ENCODE measurements around the gene FANCE.

The FANCE gene

DNA sequence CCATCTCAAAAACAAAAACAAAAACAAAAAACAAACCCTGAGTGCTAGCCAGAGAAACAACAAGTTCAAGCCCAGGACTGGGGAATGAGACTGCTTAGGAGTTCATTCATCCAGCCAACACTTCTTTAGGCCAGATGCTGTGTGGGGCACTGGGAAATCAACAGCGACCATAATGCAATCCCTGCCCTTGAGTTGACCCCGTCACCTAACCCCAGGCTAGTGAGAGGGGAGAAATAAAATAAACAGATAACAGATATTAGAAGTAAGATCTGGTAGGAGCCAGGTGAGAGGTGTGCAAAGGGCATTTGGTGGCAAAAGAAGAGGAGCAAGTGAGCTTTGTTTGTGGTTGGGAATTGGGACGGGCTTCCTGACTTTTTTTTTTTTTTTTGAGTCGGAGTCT, 11.2 kb downstream of the FANCE start:
- TF ChIP-seq, protein P1, sequence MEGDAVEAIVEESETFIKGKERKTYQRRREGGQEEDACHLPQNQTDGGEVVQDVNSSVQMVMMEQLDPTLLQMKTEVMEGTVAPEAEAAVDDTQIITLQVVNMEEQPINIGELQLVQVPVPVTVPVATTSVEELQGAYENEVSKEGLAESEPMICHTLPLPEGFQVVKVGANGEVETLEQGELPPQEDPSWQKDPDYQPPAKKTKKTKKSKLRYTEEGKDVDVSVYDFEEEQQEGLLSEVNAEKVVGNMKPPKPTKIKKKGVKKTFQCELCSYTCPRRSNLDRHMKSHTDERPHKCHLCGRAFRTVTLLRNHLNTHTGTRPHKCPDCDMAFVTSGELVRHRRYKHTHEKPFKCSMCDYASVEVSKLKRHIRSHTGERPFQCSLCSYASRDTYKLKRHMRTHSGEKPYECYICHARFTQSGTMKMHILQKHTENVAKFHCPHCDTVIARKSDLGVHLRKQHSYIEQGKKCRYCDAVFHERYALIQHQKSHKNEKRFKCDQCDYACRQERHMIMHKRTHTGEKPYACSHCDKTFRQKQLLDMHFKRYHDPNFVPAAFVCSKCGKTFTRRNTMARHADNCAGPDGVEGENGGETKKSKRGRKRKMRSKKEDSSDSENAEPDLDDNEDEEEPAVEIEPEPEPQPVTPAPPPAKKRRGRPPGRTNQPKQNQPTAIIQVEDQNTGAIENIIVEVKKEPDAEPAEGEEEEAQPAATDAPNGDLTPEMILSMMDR (IDR thresholded peaks at IDR 0.05; ENCODE audit: low read depth, low read length) = no peak
- H3K4me3 ChIP-seq (replicated peaks in 1 of 2; ENCODE audit: low read depth in 2 of 2, low read length in 2 of 2) = no peak overlapping the region
- DNase-seq (ENCODE audit: low read depth in 2 of 2) = no peak

DNA sequence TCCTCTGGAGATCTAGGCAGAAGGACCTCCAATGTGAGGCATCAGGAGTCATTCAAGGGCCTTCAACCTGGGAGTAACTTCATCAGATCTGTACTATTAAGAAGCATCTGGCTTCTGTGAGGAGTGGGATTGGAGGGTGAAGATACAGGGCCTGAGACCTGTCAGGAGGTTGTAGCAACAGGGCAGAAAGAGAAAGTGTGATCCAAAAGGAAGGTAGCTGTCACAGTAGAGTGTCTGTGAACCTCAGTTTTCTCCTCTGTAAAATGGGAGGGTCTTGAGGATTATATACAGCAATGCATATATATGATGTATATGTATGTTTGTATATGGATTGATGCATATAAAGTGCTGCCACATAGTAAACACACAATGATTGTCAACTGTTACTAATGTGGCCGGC, 13.5 kb downstream of the FANCE start:
- TF ChIP-seq, protein P1 (IDR thresholded peaks at IDR 0.05; ENCODE audit: low read depth, low read length) = no peak
- no peak for DNase-seq (ENCODE audit: low read depth in 2 of 2)
- H3K4me3 ChIP-seq (replicated peaks in 1 of 2; ENCODE audit: low read depth in 2 of 2, low read length in 2 of 2) = no peak overlapping the region

DNA sequence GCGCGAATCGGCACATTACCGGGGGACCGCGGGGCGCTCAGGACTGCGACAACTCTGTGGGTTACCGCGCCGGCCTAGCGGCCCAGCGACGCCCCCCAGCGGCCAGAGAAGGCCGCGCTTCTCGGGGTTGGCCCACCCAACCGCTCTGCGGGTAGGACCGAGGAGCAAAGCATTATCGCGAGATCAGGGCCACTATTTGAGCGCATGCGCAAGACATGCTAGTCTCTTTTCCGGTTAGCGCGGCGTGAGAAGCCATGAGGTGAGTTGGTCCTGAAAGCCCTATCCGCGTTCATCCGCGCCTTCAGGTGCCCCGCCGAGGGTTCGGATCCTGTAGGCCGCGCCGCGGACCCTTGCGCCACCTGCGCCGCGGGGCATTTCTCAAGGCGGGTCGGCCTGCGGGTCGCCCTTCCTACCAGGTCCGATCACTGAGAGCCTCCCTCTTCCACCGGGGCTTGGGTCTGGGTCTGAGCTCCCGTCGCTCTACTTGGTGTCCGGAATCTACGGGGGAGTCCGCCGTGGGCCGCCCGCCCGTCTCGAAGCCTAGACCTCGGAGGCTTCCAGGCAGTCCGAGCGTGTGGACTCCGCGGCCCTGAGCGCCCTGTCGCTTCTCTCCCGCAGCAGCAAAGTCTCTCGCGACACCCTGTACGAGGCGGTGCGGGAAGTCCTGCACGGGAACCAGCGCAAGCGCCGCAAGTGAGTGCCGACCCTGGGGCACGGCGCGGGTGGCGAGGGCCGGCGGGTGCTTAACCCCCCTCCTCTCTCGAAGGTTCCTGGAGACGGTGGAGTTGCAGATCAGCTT, 16.2 kb downstream of the FANCE start, which contains the start of gene RPL10A:
RPL10A (plus strand) TSS at position 221 of the 799 bp plus-strand sequence; CDS start at position 255, 34 bp downstream.
- DNase-seq (ENCODE audit: low read depth in 2 of 2) = peak; percentile 98
- TF ChIP-seq, protein P1 (IDR thresholded peaks at IDR 0.05; ENCODE audit: low read depth, low read length) = peak; percentile 97
- H3K4me3 ChIP-seq (replicated peaks in 1 of 2; ENCODE audit: low read depth in 2 of 2, low read length in 2 of 2) = peak within 1 kb of the TSS; percentile 81 to 94

DNA sequence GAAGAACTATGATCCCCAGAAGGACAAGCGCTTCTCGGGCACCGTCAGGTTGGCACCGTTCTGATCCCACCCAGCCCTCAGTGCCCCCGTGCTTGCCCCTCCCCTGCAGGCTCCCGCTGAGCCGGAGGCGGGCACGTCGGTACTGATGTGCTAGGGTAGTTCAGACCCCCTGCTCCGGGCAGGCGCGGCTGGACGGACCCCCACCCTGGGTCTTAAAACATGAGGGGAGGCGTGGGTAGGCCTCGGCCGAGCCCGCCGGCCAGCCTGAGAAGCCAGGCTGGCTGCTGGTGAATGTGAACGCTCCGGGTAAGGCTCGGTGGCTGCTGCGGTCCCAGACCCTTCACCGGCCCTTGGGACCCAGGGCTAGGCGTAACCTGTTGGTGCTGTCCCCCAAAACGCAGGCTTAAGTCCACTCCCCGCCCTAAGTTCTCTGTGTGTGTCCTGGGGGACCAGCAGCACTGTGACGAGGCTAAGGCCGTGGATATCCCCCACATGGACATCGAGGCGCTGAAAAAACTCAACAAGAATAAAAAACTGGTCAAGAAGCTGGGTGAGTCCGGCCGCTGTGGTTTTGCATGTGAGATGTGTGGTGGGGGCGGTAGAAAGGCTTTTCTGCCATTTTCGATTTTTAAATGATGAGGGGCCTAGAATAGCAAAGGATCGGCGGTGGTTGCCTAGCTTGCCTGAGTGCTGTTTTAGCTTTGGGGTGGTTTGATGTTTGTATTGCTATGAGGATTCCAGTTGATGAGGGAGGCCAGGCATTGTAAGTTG, 17.0 kb downstream of the FANCE start:
- DNase-seq (ENCODE audit: low read depth in 2 of 2) = no peak
- TF ChIP-seq, protein P1 (IDR thresholded peaks at IDR 0.05; ENCODE audit: low read depth, low read length) = no peak
- peak overlapping the region; percentile 81 to 94 for H3K4me3 ChIP-seq (replicated peaks in 1 of 2; ENCODE audit: low read depth in 2 of 2, low read length in 2 of 2)

DNA sequence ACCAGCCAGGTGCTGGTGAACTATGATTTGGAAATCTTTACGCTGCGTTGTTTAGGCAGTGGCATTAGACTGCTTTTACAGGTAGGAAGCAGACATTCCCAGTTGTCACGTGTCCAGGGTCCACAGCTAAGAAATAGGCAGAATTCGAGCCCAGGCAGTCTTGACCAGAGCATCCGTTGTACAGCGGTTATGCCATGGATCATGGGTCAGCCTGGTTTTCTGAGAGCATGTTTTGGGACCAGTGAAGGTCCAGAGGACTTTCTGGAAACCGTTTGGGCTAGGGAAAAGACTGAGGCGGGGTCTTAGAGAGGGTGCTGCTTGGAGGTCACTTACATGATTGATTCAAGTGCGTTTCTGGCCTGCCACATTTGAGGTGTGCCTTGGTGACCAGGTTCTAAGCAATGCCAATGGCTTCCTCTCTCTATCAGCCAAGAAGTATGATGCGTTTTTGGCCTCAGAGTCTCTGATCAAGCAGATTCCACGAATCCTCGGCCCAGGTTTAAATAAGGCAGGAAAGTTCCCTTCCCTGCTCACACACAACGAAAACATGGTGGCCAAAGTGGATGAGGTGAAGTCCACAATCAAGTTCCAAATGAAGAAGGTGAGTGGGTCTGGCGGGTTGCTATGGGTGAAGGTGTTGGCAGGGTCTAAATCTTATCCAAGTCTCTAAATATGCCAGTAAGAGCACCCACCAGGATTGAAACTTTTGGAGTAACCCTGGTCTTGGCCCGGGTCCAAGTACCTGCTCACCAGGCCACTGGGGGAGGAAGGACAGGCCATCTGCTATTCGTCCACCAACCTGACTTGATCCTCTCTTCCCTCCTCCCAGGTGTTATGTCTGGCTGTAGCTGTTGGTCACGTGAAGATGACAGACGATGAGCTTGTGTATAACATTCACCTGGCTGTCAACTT, 17.9 kb downstream of the FANCE start:
- TF ChIP-seq, protein P1 (IDR thresholded peaks at IDR 0.05; ENCODE audit: low read depth, low read length) = no peak
- H3K4me3 ChIP-seq (replicated peaks in 1 of 2; ENCODE audit: low read depth in 2 of 2, low read length in 2 of 2) = peak overlapping the region; percentile 81 to 94
- peak in 1 of 2 donors; percentile 36 for DNase-seq (ENCODE audit: low read depth in 2 of 2)

DNA sequence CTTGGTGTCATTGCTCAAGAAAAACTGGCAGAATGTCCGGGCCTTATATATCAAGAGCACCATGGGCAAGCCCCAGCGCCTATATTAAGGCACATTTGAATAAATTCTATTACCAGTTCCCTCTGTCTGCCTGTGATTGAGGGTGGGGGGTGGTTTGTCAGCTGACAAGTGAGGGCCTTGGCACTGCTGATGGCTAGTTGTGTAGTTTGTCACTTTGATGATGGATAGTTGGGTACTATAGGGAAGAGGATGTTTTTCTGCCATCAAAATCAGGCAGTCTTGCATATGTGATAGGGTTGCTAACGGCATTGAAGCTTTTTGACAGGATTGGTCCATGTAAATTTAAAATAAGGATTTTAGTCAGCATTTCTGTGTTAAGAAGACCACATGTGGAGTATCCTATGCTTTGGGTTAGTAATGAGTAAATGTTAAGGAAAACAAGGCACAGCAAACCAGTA, 18.6 kb downstream of the FANCE start:
- H3K4me3 ChIP-seq (replicated peaks in 1 of 2; ENCODE audit: low read depth in 2 of 2, low read length in 2 of 2) = peak overlapping the region in 1 of 2 donors; percentile 94
- no peak for DNase-seq (ENCODE audit: low read depth in 2 of 2)
- TF ChIP-seq, protein P1 (IDR thresholded peaks at IDR 0.05; ENCODE audit: low read depth, low read length) = no peak
